Measurements from ENCODE around the gene PDZRN4. TPM values are rescaled to one million over a fixed set of nuclear protein-coding genes. Genes with fewer than 3 reads are reported as not detected.

Gene PDZRN4
- total and polyA plus RNA-seq, 2 donors (not counting 3 experiments of a cell fraction or from before 2014, with no cell fraction given) = not detected

DNA sequence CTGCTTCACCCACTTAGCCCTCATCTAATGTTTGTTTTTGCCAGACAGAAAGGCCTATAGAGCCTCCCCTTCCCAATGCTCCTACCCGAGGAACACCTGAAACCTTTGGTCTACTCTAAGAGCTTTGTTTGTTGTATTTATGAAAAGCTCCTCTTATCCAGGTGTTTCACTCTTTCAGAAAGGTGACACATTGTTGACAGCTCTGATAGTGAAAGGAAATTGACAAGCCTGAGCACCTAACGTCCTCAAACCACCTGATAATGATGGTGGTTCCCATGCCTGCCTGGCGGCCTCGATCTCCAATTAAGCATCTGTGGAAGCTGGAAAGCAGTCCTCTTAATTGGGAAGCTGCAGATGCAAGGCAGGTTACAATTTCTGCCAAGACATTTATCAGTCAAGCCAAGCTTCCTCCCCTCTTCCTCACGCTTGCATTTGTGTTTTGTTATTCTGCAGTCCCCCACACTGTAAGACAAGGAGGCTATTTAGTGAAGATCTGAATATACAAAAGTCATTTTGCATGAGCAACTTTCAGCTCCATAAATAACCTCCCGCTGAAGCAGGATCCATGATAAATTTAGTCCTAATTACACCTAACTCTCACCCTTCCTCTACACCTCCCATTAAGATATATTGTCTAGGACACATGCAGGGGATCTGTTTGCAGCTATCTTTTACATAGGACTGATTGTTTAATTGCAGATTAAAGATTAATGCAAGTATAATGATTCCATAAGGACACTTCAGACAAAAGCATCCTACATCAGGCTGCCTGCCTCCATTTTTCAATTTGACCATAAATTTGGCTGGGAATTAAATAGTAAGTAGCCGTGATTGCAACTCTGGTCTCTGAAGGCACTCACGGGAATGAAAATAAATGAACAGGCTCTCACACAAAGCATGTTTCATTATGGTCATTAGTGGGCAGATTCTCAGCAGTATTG, 288.6 kb downstream of the PDZRN4 start:
- no peak for FAIRE-seq
- no TSS peak for BruUV-seq (replicated peaks)
- dilution Hi-C loops (cut with MboI; ENCODE audit: extremely low pct_ligation_motif_present, low sequenced_read_pairs) = no loop called here

More for the DNA sequence above, 288.6 kb downstream of the PDZRN4 start:
- POLR2A ChIA-PET = no interaction called here
- H3K9me1 ChIP-seq (replicated peaks; ENCODE audit: control insufficient read depth, extremely low read depth, insufficient read depth, low read length) = no peaks in the 10 kb centered on the region
- no peak overlapping the region for H3K4me2 ChIP-seq (ENCODE audit: insufficient read depth, low read length)
- no peaks in the 10 kb centered on the region for H4K20me1 ChIP-seq (replicated peaks; ENCODE audit: control insufficient read depth, extremely low read depth, insufficient read depth, low read length)
- no peak overlapping the region for H3K27ac ChIP-seq (ENCODE audit: insufficient read depth, low read depth, low read length)
- H3K36me3 ChIP-seq (ENCODE audit: control insufficient read depth in 2 of 2, extremely low read depth in 1 of 2, insufficient read depth in 2 of 2, low read length in 2 of 2) = no peaks in the 10 kb centered on the region
- H3K4me1 ChIP-seq (ENCODE audit: control insufficient read depth, extremely low read depth, insufficient read depth, low read length) = no peaks in the 10 kb centered on the region
- no peaks in the 10 kb centered on the region for H3K27me3 ChIP-seq (ENCODE audit: control insufficient read depth in 2 of 2, insufficient read depth in 2 of 2, low read length in 2 of 2)
- no peak for DNase-seq (ENCODE audit: low read depth, low spot score)
- H2AFZ ChIP-seq (ENCODE audit: low read depth, low read length) = no peak overlapping the region
- H3K79me2 ChIP-seq (ENCODE audit: control insufficient read depth, insufficient read depth, low read length) = no peaks in the 10 kb centered on the region
- H3K9me3 ChIP-seq (replicated peaks; ENCODE audit: control insufficient read depth, insufficient read depth, low read length) = no peaks in the 10 kb centered on the region
- no peak overlapping the region for H3K4me3 ChIP-seq (replicated peaks in 1 of 3; ENCODE audit: insufficient read depth in 1 of 3, low read depth in 1 of 3, low read length in 3 of 3)
- TF ChIP-seq POLR2A (IDR thresholded peaks at IDR 0.05; ENCODE audit: low read depth, low read length) (no peak), FOS (IDR thresholded peaks at IDR 0.05; ENCODE audit: borderline replicate concordance, insufficient read depth, low read length) (no peak), MAX (IDR thresholded peaks at IDR 0.05; ENCODE audit: insufficient read depth, insufficient read length) (no peak), EZH2 (IDR thresholded peaks at IDR 0.05; ENCODE audit: borderline replicate concordance, low read depth, low read length, severe bottlenecking) (no peak), JUN (IDR thresholded peaks at IDR 0.05; ENCODE audit: borderline replicate concordance, insufficient read depth, insufficient read length, low read depth) (no peak), MYC (IDR thresholded peaks at IDR 0.05; ENCODE audit: low read depth, low read length) (no peak), POLR2AphosphoS5 (IDR thresholded peaks at IDR 0.05; ENCODE audit: insufficient read depth, low read depth, low read length) (no peak), GATA2 (IDR thresholded peaks at IDR 0.05; ENCODE audit: insufficient read depth, insufficient read length, low read depth, low read length) (no peak)
- TF ChIP-seq, protein P1, sequence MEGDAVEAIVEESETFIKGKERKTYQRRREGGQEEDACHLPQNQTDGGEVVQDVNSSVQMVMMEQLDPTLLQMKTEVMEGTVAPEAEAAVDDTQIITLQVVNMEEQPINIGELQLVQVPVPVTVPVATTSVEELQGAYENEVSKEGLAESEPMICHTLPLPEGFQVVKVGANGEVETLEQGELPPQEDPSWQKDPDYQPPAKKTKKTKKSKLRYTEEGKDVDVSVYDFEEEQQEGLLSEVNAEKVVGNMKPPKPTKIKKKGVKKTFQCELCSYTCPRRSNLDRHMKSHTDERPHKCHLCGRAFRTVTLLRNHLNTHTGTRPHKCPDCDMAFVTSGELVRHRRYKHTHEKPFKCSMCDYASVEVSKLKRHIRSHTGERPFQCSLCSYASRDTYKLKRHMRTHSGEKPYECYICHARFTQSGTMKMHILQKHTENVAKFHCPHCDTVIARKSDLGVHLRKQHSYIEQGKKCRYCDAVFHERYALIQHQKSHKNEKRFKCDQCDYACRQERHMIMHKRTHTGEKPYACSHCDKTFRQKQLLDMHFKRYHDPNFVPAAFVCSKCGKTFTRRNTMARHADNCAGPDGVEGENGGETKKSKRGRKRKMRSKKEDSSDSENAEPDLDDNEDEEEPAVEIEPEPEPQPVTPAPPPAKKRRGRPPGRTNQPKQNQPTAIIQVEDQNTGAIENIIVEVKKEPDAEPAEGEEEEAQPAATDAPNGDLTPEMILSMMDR (IDR thresholded peaks at IDR 0.05; ENCODE audit: extremely low read depth in 1 of 2, insufficient read depth in 1 of 2, low read depth in 1 of 2, low read length in 2 of 2) = no peak
- CTCF ChIA-PET = interaction anchor here (1.1 kb wide), 1 partner anchor 8 kb away, joined by 4 read pairs; no protein-coding TSS in a partner anchor
- intact Hi-C loops (cut with micrococcal nuclease) = no loop called here
- no peak overlapping the region for H3K9ac ChIP-seq (replicated peaks; ENCODE audit: extremely low read depth, insufficient read depth, low read length)
